GM12864 (cell line): ENCODE results near the gene SLC25A45.

Experiments used
- DNase-seq: peaks from one replicate; pipeline ENCODE4 v3.0.0-alpha.2; 2011; ENCODE audit warnings: low read depth
- H3K4me3 ChIP-seq: 2 replicates; pipeline ENCODE4 v1.5.1; 2011; ENCODE audit warnings: mild to moderate bottlenecking, low read depth, low read length, control low read depth
- TF ChIP-seq, protein P1 (sequence below): IDR thresholded peaks from 2 replicates; pipeline ENCODE4 v1.5.1; 2011; ENCODE audit warnings: low read depth, mild to moderate bottlenecking, moderate library complexity, low read length, control low read depth, inconsistent platforms; ENCODE audit errors: missing control alignments

SLC25A45 gene

DNA sequence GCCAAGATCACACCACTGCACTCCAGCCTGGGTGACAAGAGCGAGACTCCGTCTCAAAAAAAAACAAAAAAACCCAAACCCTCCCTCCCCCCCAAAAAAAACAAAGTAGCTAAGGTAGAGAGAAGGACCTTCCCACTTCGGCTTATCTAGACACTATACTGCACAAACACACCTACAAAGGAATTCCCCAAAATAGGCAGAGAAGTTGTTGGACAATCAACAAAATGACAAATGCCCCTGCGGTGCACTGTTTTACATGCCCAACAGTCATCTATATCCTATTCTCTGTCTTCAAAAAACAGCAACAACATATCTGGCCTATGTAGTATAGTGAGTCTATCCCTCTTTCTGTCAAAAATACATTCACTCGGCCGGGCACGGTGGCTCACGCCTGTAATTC, 55.4 kb downstream of the SLC25A45 start:
- no peak overlapping the region for H3K4me3 ChIP-seq
- TF ChIP-seq, protein P1, sequence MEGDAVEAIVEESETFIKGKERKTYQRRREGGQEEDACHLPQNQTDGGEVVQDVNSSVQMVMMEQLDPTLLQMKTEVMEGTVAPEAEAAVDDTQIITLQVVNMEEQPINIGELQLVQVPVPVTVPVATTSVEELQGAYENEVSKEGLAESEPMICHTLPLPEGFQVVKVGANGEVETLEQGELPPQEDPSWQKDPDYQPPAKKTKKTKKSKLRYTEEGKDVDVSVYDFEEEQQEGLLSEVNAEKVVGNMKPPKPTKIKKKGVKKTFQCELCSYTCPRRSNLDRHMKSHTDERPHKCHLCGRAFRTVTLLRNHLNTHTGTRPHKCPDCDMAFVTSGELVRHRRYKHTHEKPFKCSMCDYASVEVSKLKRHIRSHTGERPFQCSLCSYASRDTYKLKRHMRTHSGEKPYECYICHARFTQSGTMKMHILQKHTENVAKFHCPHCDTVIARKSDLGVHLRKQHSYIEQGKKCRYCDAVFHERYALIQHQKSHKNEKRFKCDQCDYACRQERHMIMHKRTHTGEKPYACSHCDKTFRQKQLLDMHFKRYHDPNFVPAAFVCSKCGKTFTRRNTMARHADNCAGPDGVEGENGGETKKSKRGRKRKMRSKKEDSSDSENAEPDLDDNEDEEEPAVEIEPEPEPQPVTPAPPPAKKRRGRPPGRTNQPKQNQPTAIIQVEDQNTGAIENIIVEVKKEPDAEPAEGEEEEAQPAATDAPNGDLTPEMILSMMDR: no peak
- no peak for DNase-seq

DNA sequence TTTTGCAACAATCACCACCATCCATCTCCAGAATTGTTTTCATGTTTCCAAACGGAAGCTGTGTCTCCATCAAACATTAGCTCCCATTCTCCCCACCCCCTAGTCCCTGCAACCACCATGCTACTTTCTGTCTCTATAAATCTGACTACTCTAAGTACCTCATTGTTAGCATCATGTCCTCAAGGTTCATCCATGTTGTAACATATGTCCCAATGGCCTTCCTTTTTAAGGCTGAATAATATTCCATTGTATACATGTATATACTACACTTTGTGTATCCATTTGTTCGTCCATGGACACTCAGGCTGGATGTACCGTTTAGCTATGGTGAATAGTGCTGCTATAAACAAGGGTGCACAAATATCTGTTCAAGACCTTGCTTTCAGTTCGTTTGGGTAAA, 57.0 kb downstream of the SLC25A45 start:
- TF ChIP-seq, protein P1: no peak
- DNase-seq: no peak
- no peak overlapping the region for H3K4me3 ChIP-seq
